Purkinje cell (primary cell): ENCODE data around the gene MUC5AC. TPM values are rescaled to one million over a fixed set of nuclear protein-coding genes. Genes with fewer than 3 reads are reported as not detected.

Experiments used
- polyA plus RNA-seq: library from polyadenylated mRNA; unstranded; fragments of >200 nt; fragmentation: Nextera tagmentation; gene quantifications from 2 replicates; pipeline ENCODE4 v1.2.1, GENCODE V29; 2014

The MUC5AC gene
- not detected in 2 replicates for polyA plus RNA-seq

GRCh38 chr11:1157645-1158591 lies at the start of gene MUC5AC:
Gene MUC5AC (plus strand): TSS chr11:1157953. CDS start chr11:1158000, 47 bp downstream.

GRCh38 chr11:1222491-1223345 lies 65.0 kb downstream of the MUC5AC start, which contains the start of gene MUC5B:
Gene MUC5B (plus strand): TSS chr11:1223066. CDS start chr11:1223124, 58 bp downstream.

Other genes with a start within 250 kb of the MUC5AC start
- gene CHID1, start 247.1 kb upstream of the MUC5AC start, polyA plus RNA-seq = 25.8 and 47.8 TPM in 2 replicates
- 32.3 and 35.2 TPM in 2 replicates for gene AP2A2, start 232.1 kb upstream of the MUC5AC start, polyA plus RNA-seq
- not detected in 2 replicates for gene MUC6, start 121.2 kb upstream of the MUC5AC start, polyA plus RNA-seq
- gene MUC2, start 83.1 kb upstream of the MUC5AC start, polyA plus RNA-seq = not detected in 2 replicates
- gene MUC5B, start 65.1 kb downstream of the MUC5AC start, polyA plus RNA-seq = not detected in 2 replicates
- 10.5 and 15.8 TPM in 2 replicates for gene TOLLIP, start 151.7 kb downstream of the MUC5AC start, polyA plus RNA-seq
- gene BRSK2, start 232.0 kb downstream of the MUC5AC start, polyA plus RNA-seq = 1.7 and 2.3 TPM in 2 replicates